ENCODE data around the gene TOGARAM1. TPM values are rescaled to one million over a fixed set of nuclear protein-coding genes. Genes with fewer than 3 reads are reported as not detected.

TOGARAM1 gene
- total RNA-seq, 1 donor from 2014 or later = 18.5 TPM

DNA sequence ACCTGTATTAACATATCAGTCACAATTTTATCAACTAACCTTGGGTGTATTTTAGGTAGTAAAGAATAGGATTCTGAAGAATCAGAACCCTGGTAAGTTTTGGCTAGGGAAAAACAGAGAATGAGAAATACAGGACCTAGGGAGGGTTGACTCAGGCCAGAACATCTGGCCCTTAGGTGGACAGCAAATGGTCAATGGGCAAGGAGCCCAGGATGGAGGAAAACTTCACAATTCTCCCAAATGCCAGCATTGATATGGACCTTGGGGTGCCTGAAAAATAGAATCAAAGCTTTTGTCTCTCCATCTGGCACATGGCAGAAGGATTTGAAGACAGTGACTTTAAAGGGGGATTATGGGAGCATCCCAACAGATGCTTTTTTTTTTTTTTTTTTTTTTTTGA, 89.2 kb downstream of the TOGARAM1 start:
- no peak for ATAC-seq
- Histone ChIP-seq H3K36me3 (peaks cover 59% of the 10 kb centered on the region), H3K4me1 (no peaks in the 10 kb centered on the region), H3K9me3 (no peaks in the 10 kb centered on the region), H3K27ac (no peak overlapping the region), H3K4me3 (no peak overlapping the region), H3K27me3 (ENCODE audit: low read depth) (no peaks in the 10 kb centered on the region)
- DNase-seq = no peak
- intact Hi-C loops (cut with DNase I) = no loop called here
- TF ChIP-seq, protein P1, sequence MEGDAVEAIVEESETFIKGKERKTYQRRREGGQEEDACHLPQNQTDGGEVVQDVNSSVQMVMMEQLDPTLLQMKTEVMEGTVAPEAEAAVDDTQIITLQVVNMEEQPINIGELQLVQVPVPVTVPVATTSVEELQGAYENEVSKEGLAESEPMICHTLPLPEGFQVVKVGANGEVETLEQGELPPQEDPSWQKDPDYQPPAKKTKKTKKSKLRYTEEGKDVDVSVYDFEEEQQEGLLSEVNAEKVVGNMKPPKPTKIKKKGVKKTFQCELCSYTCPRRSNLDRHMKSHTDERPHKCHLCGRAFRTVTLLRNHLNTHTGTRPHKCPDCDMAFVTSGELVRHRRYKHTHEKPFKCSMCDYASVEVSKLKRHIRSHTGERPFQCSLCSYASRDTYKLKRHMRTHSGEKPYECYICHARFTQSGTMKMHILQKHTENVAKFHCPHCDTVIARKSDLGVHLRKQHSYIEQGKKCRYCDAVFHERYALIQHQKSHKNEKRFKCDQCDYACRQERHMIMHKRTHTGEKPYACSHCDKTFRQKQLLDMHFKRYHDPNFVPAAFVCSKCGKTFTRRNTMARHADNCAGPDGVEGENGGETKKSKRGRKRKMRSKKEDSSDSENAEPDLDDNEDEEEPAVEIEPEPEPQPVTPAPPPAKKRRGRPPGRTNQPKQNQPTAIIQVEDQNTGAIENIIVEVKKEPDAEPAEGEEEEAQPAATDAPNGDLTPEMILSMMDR (IDR thresholded peaks at IDR 0.05) = no peak

DNA sequence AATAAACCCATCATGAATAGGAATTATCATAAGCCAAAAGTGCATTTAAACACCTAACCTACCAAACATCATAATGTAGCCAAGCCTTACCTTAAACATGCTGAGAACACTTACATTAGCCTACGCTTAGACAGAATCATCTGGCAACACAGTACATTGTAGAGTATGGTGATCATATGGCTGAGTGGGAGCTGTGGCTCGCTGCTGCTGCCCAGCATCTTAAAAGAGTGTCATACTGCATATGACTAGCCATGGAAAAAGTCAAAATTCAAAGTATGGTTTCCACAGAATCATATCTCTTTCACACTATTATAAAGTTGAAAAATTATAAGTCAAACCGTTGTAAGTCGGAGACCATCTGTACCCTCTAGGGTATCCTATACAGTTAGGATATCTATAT, 89.9 kb downstream of the TOGARAM1 start:
- H3K36me3 ChIP-seq = peaks cover 52% of the 10 kb centered on the region
- H3K27ac ChIP-seq = no peak overlapping the region
- no peak for ATAC-seq

DNA sequence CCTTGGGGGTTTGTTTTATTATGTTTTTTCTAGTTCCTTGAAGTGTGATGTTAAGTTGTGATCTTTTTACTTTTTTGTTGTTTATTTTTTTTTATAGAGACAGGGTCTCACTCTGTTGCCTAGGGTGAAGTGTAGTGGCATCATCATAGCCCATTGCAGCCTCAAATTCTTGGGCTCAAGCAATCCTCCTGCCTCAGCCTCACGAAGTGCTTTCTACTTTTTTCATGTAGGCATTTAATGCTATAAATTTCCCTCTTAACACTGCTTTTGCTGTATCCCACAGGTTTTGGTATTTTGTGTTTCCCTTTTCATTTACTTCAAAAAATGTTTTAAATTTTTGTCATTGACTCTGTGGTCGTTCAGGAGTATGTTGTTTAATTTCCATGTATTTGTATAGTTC, 95.4 kb downstream of the TOGARAM1 start:
- no peaks in the 10 kb centered on the region for H3K27me3 ChIP-seq (ENCODE audit: low read depth)

More for the DNA sequence above, 89.9 kb downstream of the TOGARAM1 start:
- TF ChIP-seq, protein P1 (IDR thresholded peaks at IDR 0.05) = no peak
- intact Hi-C loops (cut with DNase I) = no loop called here
- no peaks in the 10 kb centered on the region for H3K4me1 ChIP-seq
- no peak overlapping the region for H3K4me3 ChIP-seq
- no peak for DNase-seq
- no peaks in the 10 kb centered on the region for H3K9me3 ChIP-seq
- H3K27me3 ChIP-seq (ENCODE audit: low read depth) = no peaks in the 10 kb centered on the region

DNA sequence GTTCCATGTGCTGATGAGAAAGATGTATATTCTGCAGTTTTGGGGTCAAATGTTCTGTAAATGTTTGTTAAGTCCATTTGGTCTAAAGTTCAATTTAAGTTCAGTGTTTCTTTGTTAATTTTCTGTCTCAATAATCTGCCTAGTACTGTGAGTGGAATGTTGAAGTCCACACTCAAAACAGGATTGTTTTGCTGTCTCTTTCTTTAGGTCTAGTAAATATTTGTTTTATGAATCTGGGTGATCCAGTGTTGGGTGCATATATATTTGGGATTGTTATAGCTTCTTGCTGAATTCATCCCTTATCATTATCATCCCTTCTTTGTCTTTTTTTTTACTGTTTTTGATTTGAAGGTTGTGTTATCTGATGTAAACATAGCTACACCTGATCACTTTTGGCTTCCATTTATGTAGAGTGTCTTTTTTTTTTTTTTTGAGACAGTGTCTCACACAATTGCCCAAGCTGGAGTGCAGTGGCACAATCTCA, 95.9 kb downstream of the TOGARAM1 start:
- Histone ChIP-seq H3K27me3 (ENCODE audit: low read depth) (no peaks in the 10 kb centered on the region), H3K4me1 (no peaks in the 10 kb centered on the region), H3K4me3 (no peak overlapping the region), H3K36me3 (peaks cover 24% of the 10 kb centered on the region), H3K9me3 (no peaks in the 10 kb centered on the region), H3K27ac (no peak overlapping the region)
- TF ChIP-seq, protein P1 (IDR thresholded peaks at IDR 0.05) = no peak
- intact Hi-C loops (cut with DNase I) = no loop called here
- ATAC-seq (no peak), DNase-seq (no peak)

More for the DNA sequence above, 95.4 kb downstream of the TOGARAM1 start:
- no peak for ATAC-seq
- Histone ChIP-seq H3K27ac (no peak overlapping the region), H3K4me1 (no peaks in the 10 kb centered on the region), H3K36me3 (peaks cover 28% of the 10 kb centered on the region), H3K9me3 (no peaks in the 10 kb centered on the region), H3K4me3 (no peak overlapping the region)
- TF ChIP-seq, protein P1 (IDR thresholded peaks at IDR 0.05) = no peak
- intact Hi-C loops (cut with DNase I) = no loop called here
- DNase-seq = no peak

DNA sequence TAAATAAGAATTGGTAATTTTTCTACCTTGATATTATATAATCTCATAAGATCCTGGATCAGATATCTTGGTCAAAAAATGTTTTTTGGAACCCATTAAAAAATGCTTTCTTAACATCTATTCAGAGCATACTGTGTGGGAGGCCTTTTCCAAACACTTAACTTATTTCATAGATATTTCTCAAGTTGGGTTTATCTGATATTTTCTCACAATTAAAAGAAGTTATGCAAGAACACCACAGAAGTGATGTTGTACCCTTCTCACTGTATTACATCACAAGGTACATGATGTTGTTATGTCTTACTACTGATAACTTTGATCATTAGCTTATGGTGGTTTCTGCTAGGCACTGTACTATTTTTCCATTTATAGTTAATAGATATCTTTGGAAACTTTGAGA, 98.6 kb downstream of the TOGARAM1 start:
- no peaks in the 10 kb centered on the region for H3K4me1 ChIP-seq
- H3K27me3 ChIP-seq (ENCODE audit: low read depth) = no peaks in the 10 kb centered on the region
- TF ChIP-seq, protein P1 (IDR thresholded peaks at IDR 0.05) = no peak
- ATAC-seq (no peak), DNase-seq (no peak)
- intact Hi-C loops (cut with DNase I) = no loop called here
- no peak overlapping the region for H3K27ac ChIP-seq
- no peaks in the 10 kb centered on the region for H3K9me3 ChIP-seq
- H3K36me3 ChIP-seq = peaks cover under 1% of the 10 kb centered on the region
- H3K4me3 ChIP-seq = no peak overlapping the region

DNA sequence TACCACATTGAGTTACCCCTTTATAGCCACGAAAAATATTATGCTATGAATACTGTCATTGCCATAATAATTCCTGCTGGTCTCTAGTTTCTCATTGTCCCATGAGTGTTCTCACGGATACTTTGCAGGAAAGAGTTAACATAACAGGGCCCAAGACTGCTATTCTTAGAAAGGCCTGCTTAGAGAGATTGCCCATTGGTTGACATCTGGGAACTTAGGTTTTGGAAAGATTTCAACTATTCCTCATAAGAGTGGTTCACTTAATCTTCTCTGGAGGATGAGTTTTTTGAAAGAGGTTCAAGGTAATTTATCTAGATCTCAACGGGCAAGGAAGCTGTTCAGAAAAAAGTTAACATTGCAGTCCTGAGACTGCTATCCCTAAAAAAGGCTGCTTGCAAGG, 103.5 kb downstream of the TOGARAM1 start:
- ATAC-seq = no peak
- Histone ChIP-seq H3K4me3 (no peak overlapping the region), H3K9me3 (no peaks in the 10 kb centered on the region), H3K27me3 (ENCODE audit: low read depth) (no peaks in the 10 kb centered on the region), H3K4me1 (no peaks in the 10 kb centered on the region), H3K27ac (no peak overlapping the region), H3K36me3 (peaks cover 2% of the 10 kb centered on the region)
- no peak for DNase-seq
- TF ChIP-seq, protein P1 (IDR thresholded peaks at IDR 0.05) = no peak
- intact Hi-C loops (cut with DNase I) = no loop called here
